ENCODE data around the gene LPCAT2.
A peak's percentile ranks its signal among the peaks of the same experiment; 100 is the strongest.

Gene LPCAT2

GRCh38 chr16:55503726-55504550 is 4.9 kb upstream of the LPCAT2 start:
- DNase-seq (ENCODE audit: low spot score), result no peak

DNA sequence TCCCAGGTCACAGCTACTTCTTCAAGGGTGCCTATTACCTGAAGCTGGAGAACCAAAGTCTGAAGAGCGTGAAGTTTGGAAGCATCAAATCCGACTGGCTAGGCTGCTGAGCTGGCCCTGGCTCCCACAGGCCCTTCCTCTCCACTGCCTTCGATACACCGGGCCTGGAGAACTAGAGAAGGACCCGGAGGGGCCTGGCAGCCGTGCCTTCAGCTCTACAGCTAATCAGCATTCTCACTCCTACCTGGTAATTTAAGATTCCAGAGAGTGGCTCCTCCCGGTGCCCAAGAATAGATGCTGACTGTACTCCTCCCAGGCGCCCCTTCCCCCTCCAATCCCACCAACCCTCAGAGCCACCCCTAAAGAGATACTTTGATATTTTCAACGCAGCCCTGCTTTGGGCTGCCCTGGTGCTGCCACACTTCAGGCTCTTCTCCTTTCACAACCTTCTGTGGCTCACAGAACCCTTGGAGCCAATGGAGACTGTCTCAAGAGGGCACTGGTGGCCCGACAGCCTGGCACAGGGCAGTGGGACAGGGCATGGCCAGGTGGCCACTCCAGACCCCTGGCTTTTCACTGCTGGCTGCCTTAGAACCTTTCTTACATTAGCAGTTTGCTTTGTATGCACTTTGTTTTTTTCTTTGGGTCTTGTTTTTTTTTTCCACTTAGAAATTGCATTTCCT is 3.4 kb upstream of the LPCAT2 start:
- DNase-seq (ENCODE audit: low spot score), result no peak

DNA sequence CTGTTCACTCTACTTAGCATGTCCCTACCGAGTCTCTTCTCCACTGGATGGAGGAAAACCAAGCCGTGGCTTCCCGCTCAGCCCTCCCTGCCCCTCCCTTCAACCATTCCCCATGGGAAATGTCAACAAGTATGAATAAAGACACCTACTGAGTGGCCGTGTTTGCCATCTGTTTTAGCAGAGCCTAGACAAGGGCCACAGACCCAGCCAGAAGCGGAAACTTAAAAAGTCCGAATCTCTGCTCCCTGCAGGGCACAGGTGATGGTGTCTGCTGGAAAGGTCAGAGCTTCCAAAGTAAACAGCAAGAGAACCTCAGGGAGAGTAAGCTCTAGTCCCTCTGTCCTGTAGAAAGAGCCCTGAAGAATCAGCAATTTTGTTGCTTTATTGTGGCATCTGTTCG is 2.8 kb upstream of the LPCAT2 start:
- no peak for DNase-seq (ENCODE audit: low spot score)

- DNase-seq (ENCODE audit: low spot score), result no peak
These were observed 2.2 kb upstream of the LPCAT2 start for GRCh38 chr16:55506708-55507107.

GRCh38 chr16:55508271-55508921 is 476 bp upstream of the LPCAT2 start:
- DNase-seq (ENCODE audit: low spot score), result peak; percentile 53

DNA sequence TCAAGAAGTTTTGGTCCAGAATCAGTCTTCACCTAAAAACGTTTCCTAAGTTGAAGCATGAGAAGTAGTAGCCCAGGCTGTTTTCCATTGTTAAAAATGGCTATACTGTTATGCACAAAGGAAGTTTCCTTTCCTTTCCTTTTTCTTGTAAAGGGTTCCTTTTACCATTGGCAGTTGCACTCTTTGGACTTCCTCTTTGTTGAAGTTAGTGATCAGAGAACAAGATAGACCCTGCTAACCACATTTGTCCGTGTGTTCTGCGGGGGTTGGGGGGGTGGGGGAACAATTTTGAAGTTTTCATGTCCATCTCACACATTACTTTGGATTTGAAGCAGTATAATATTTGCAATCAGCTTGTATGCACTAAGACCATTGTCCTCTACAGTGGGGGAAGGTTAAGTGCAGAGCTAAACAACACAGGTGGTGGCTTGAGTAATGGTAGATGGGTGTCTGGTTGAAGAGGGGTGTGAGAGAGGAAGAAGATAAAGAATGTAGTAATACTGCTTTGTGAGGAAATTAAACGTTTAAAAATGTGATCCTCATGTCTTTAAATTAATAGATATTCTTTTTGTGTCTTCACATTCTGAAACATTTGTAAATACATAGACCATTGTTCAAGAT is 1.4 kb downstream of the LPCAT2 start:
- peak; percentile 52 for DNase-seq (ENCODE audit: low spot score)

GRCh38 chr16:55512941-55513340 is 4.1 kb downstream of the LPCAT2 start:
- DNase-seq (ENCODE audit: low spot score), result no peak

DNA sequence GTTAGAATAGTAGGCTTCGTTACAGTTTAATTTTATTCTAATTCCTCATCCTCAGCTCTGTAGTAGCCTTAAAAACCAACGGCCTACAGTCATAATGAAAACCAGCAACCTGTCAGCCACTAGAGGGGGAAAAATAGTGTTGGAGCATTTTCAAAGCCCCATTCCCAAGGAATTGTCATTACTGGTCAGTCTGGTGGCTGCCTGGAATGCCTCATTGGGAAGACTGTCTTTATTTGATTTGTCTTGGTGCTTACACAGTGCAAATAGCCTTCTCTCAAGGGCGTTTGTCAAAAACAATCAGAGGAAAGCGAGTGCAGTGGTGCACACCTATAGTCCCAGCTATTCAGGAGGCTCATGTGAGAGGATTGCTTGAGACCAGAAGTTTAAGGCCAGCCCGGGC is 4.7 kb downstream of the LPCAT2 start:
- no peak for DNase-seq (ENCODE audit: low spot score)

DNA sequence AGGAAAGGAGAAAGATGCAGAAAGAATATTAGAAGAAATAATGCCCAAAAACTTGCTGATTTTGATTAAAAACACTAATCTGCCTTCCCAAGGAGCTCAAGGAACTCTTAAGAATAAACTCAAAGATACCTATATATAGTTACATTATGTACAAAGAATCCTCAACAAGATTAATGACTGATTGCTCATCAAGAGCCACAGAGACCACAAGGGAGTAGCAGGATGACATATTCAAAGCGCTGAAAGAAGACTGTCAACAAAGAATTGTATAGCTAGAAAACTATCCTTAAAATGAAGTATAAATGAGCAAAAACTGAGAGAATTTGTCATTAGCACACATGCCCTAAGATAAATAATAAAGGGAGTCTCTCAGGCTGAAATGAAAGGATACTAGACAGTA is 6.2 kb downstream of the LPCAT2 start:
- DNase-seq (ENCODE audit: low spot score), result no peak

GRCh38 chr16:55521792-55522191 is 12.9 kb downstream of the LPCAT2 start:
- no peak for DNase-seq (ENCODE audit: low spot score)

DNA sequence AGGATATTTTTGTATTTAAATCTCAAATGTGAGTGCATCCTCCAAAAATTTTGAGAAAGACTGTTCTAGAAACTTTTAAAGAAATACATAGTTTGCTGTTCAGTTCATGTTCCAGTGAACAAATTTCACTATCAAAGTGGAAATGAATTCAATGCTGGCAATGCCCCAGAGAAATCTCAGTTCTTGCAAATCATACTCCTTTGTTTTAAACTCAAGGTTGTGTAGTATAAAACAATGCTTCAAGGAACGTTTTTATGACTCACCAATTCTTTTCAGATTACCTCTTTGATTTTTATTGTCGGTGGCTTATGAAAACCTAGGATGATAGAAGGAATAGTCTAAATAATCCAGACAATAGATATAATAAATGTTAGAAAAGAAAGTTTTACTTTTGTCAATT is 17.6 kb downstream of the LPCAT2 start:
- DNase-seq (ENCODE audit: low spot score), result no peak

DNA sequence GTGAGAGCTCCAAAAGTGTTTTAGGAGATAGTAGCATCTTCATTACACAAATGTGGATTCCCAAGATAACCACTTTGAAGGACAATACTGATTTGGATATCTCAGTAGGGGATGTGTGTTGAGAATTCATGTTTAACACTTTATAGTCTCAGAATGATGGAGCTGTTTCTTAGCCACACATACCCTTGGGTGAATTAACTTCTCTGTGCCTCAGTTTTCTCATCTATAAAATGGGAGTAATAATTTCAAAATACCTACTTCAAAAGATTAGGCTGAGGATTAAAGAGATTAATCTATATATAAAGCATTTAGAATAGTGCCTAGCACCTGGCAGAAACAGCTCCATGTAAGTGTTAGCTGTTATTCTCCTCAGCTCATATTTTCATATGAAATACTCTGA is 19.0 kb downstream of the LPCAT2 start:
- no peak for DNase-seq (ENCODE audit: low spot score)

DNA sequence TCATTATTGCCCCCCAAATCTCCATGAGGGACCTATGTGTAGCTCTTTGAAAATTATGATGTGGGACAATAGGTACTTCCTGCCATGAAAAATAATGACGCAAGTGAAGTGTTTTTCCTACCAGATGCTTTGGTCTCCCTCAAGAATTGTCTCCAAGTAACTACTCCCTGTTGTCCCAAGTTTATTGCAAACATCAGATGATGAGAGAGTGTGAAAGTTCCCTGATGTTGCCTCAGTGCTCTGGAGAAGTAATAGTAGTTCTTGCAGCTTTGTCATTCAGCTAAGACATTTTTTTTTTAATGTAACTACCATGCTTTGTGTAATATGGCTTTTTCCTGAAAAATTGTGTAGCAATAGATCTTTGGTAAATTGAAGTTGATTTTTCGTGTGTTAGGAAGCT is 20.1 kb downstream of the LPCAT2 start:
- no peak for DNase-seq (ENCODE audit: low spot score)

- DNase-seq (ENCODE audit: low spot score), result no peak
These were observed 21.5 kb downstream of the LPCAT2 start for GRCh38 chr16:55530316-55530856.

GRCh38 chr16:55532227-55532626 is 23.4 kb downstream of the LPCAT2 start:
- DNase-seq (ENCODE audit: low spot score), result no peak

DNA sequence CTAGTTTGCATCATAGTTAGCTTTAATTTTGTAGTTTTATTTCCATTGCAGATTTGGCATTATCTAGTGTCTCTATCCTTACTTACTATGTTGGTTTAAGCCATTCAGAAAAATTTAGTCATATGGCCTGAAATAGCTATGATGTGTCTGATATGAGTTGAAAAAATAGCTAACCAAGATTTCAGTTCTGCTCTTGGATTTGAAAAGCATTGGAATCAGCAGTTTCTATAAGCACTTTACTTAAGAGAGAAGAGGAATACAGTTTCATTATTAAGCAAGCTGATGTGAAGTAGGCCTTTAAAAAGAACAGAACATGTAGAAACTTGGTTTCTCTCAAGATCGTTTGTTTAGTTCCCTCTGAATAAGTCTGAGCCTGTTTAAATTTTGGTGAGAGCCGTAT is 25.9 kb downstream of the LPCAT2 start:
- DNase-seq (ENCODE audit: low spot score), result peak; percentile 80

DNA sequence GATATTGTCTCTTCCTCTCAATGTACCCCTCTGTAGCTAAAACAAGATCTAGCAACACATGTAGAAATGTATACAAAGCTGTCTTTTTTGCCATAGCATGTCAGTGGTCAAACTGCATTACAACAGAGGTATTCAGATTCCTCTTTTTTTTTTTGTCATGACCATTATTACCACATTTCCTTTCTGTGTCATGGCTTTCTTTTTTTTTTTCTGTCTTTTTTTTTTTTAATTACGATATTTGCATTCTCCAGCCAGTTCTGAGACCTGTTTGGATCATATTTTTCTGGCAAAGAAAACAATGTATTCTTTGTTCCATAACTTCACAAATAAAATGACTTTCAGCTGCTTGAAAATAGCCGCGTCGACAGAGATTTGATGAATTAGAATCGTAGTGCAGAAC is 30.2 kb downstream of the LPCAT2 start:
- DNase-seq (ENCODE audit: low spot score), result peak; percentile 40

- DNase-seq (ENCODE audit: low spot score), result no peak
These were observed 30.6 kb downstream of the LPCAT2 start for GRCh38 chr16:55539488-55539887.

GRCh38 chr16:55540221-55540620 is 31.3 kb downstream of the LPCAT2 start:
- DNase-seq (ENCODE audit: low spot score), result no peak

DNA sequence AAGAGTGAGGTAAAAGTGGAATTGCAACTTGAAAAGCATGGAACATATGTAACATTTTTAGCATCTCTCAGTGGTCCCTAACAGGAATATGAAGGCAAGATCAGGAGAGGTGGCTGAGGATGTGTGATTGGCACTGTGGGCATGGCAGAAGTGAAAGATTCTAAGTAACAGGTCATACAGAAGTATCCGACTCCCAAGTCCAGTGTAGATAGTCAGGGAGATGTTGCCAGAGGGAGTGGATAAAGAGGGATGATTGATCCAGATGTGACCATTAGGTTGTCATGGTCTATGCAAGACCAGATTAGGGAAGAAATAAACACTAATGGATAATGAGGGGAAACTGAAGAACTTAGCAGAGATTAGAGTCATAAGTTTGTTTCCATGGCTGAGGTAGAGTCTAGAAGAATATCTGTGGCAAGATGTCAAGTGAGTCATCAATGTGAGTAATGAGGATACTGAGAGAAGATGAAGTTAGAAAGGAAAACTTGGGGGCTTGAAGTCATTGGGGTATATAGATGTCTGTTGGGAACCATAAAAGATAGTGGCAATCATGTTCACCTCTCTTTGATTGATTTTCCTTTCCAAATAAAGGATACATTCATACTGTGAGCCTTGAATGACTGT is 33.7 kb downstream of the LPCAT2 start:
- DNase-seq (ENCODE audit: low spot score), result no peak

GRCh38 chr16:55543472-55543871 is 34.6 kb downstream of the LPCAT2 start:
- DNase-seq (ENCODE audit: low spot score), result peak; percentile 67

- DNase-seq (ENCODE audit: low spot score), result no peak
These were observed 43.7 kb downstream of the LPCAT2 start for GRCh38 chr16:55552621-55553020.
